Medulla oblongata (tissue), 1 donor: ENCODE results near the gene LBX2.

Source experiments
- DNase-seq: peaks from one replicate; pipeline ENCODE4 v3.0.0-alpha.2; 2015; ENCODE audit errors: extremely low spot score

LBX2 gene

GRCh38 chr2:74525717-74526648 is 26.6 kb upstream of the LBX2 start, which contains the start of gene DQX1:
Gene DQX1 (minus strand): TSS chr2:74526231. CDS start chr2:74525729, 502 bp downstream.
- DNase-seq, result peak; percentile 20

GRCh38 chr2:74524955-74525716 is 25.7 kb upstream of the LBX2 start:
- DNase-seq, result no peak

GRCh38 chr2:74524005-74524404 is 24.6 kb upstream of the LBX2 start:
- no peak for DNase-seq

- no peak for DNase-seq
Observed at GRCh38 chr2:74522516-74522915, 23.1 kb upstream of the LBX2 start.

- no peak for DNase-seq
Observed at GRCh38 chr2:74516650-74517049, 17.2 kb upstream of the LBX2 start.

DNA sequence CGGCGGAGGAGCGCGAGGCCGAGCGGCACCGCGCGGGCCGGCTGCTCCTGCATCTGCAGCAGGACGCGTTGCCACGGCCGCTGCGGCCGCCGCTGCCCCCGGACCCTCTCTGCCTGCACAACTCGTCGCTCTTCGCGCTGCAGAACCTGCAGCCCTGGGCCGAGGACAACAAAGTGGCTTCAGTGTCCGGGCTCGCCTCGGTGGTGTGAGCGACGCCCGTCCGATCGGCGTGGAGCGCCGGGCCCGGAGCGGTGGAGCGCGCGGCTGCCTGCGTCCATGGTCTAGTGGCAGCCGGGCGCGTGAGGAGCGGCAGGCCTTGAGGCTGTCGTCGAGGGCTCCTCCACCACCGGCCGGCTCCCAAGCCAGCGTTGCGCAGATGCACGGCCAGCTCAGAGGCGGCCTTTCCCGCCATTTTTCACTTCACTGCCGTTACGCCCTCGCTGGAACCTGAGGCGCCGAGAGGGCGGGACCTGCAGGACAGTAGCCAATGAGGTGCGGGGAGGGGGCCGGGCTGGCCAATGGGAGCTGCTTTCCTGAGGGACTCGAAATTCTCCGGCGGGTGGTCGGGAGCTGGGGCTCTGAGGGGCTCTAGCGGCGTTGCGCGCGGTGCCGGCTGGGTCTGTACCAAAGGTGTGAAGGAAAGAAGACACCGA is 16.7 kb upstream of the LBX2 start:
- peak; percentile 37 for DNase-seq

DNA sequence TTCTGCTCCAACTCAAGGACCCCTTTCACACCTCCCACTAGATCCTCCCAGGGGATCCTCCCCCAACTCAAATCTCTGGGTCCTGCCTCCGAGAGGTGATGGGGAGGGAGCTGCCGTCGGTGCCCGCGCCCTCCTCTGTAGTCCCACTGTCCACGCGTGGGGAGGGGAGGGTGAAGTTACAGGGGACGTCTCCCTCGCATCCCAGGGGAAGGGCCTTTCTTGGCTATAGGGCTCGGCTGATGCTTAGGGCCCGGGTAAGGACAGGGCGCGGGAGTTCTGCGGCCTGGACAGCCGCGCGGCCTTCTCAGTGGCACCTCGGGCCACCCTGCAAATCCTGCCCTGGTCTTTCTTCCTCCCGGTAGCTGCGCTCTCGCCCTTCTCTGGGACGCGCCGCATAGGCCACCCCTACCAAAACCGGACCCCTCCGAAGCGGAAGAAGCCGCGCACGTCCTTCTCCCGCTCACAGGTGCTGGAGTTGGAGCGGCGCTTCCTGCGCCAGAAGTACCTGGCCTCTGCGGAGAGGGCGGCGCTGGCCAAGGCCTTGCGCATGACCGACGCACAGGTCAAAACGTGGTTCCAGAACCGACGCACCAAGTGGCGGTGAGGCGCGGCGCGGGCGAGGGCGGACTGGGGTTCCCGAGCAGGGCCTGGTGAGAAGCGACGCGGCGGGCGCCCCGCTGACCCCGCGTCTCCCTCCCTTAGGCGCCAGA is 16.0 kb upstream of the LBX2 start:
- DNase-seq, result no peak

- no peak for DNase-seq
Observed at GRCh38 chr2:74514368-74515270, 15.2 kb upstream of the LBX2 start, which contains the start of gene TLX2. Gene TLX2 (plus strand): TSS chr2:74514450. CDS start chr2:74514807, 357 bp downstream.

- DNase-seq, result no peak
Observed at GRCh38 chr2:74513605-74514367, 14.4 kb upstream of the LBX2 start.

- DNase-seq, result no peak
Observed at GRCh38 chr2:74512744-74513604, 13.6 kb upstream of the LBX2 start.

- DNase-seq, result no peak
Observed at GRCh38 chr2:74511104-74511989, 11.9 kb upstream of the LBX2 start.

DNA sequence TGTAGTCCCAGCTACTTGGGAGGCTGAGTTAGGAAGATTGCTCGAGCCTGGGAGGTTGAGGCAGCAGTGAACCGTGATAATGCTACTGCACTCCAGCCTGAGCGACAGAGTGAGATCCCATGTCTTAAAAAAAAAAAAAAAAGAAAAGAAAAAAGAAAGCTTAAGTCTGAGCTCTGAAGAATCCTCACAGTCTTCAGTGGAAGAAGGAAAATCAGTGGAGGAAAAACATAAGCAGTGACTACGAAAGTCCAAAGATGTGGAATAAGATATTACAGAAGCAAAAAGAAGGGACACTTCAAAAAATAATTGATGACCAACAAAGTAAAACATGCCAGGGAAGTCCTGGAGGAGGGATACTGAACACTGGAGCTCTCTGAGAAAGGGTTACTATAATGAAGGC is 10.9 kb upstream of the LBX2 start:
- DNase-seq, result no peak

- no peak for DNase-seq
Observed at GRCh38 chr2:74507926-74508520, 8.6 kb upstream of the LBX2 start.

DNA sequence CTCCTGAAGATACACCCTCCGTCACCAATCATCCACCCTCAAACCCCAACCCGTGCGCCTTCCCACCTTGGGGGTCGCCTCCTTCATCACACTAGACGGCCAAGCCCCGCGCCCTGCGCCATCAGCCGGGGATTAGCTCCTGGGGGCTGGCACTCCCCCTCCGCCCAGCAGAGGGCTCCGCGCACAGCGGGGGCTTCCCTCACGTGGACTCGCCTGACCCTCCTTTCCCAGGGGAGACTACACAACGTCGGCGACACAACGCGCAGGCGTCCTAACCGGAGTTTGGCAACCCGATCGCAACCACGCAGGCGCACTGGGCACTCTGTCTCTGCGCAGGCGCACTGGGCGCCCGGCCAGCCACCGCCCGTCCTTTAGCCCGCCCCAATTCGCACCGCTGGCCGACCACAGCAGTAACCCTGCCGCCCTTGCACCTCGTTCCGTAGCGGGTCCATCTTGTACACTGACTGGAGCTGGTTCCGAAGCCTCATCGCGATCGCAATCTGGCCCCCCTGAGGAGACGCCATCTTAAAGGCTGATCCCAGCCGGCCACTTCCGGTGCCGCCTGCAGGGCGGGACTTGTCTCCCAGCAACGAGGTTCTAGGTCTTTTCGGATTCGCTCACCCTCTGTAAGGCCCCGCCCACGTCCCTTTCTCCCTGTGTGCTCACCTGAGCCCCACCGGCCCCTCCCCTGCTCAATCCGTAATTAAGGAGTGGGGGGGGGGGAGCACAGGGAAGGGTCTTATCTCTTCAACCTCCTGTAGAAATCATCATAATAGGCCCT is 7.9 kb upstream of the LBX2 start, which contains the start of gene PCGF1:
PCGF1 (minus strand) TSS at position 551 of the 781 bp plus-strand sequence; CDS start at position 524, 27 bp downstream.
- peak; percentile 99 for DNase-seq

DNA sequence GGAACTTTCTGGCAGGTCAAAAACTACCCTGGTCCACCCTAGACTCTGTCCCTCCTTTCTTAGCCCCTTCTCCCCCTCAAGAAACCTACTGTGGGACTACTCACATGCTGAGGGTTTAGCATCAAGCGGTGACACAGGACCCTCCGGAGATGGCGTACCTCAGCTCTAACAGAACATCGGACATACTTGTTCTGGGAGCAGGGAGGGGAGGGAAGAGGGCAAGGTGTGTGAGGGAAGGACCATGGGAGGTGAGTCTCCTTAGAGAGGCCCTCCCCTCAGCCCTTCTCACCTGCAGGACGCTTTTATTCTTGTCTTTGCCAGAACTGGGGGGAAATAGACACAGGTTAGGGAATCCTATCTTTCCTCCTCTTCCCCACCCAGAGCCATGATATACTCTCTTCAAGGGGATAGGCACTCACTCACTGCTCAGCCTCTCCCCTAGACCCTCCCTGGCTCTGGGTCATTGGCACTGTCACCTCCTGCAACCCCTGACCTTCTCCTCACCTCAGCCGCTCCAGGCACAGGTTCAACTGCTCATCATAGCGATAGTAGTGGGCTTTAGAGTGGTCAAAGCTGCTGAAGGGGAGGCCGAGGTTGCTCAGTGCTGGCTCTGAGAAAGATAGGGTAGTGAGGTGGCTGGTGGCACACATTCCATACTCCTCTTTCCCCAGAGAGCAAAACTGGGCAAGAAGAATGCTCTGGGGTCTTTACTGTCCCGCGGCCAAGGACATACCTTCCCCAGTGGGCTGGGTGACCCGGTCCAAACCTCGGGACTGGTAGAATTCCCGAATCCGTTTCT is 6.2 kb upstream of the LBX2 start:
- DNase-seq, result no peak
